COLO668 (cell line): Measurements from ENCODE around the gene RNF149.
A peak's percentile ranks its signal among the peaks of the same experiment; 100 is the strongest.
"Not testable (repeated sequence)": the region's sequence is repeated elsewhere in the genome, so short reads cannot be mapped to it uniquely, and the experiment has no call there.

Experiments
- DNase-seq: peaks from one replicate; lab custom pipeline; 2025; ENCODE audit not compliant: unreplicated experiment; lab: John Stamatoyannopoulos, UW

Gene RNF149

GRCh38 chr2:101263377-101263800, 45.1 kb downstream of the RNF149 start:
- no peak for DNase-seq

- DNase-seq = no peak
Observed at GRCh38 chr2:101262142-101262541, 46.4 kb downstream of the RNF149 start.

GRCh38 chr2:101258804-101259203, 49.7 kb downstream of the RNF149 start:
- DNase-seq = no peak

GRCh38 chr2:101256316-101256715, 52.2 kb downstream of the RNF149 start:
- DNase-seq = no peak

- DNase-seq = no peak
Observed at GRCh38 chr2:101255501-101255900, 53.0 kb downstream of the RNF149 start.

- DNase-seq = no peak
Observed at GRCh38 chr2:101253703-101254450, 54.6 kb downstream of the RNF149 start.

GRCh38 chr2:101253013-101253702, 55.3 kb downstream of the RNF149 start:
- peak; percentile 74 for DNase-seq

GRCh38 chr2:101252408-101253012, 56.0 kb downstream of the RNF149 start, which contains the start of gene CNOT11:
Gene CNOT11 (plus strand): TSS chr2:101252886. CDS start chr2:101252965, 79 bp downstream.
- DNase-seq = peak; percentile 99

- peak; percentile 65 for DNase-seq
Observed at GRCh38 chr2:101251844-101252407, 56.6 kb downstream of the RNF149 start.

GRCh38 chr2:101251246-101251781, 57.2 kb downstream of the RNF149 start:
- DNase-seq = not testable (repeated sequence)

- DNase-seq = no peak
Observed at GRCh38 chr2:101249826-101250225, 58.7 kb downstream of the RNF149 start.

GRCh38 chr2:101248756-101249155, 59.7 kb downstream of the RNF149 start:
- DNase-seq = not testable (repeated sequence)

GRCh38 chr2:101245468-101245867, 63.0 kb downstream of the RNF149 start:
- not testable (repeated sequence) for DNase-seq

- not testable (repeated sequence) for DNase-seq
Observed at GRCh38 chr2:101244899-101245298, 63.6 kb downstream of the RNF149 start.

GRCh38 chr2:101244373-101244772, 64.1 kb downstream of the RNF149 start:
- DNase-seq = not testable (repeated sequence)

- DNase-seq = no peak
Observed at GRCh38 chr2:101241158-101241557, 67.3 kb downstream of the RNF149 start.

GRCh38 chr2:101240694-101241093, 67.8 kb downstream of the RNF149 start:
- not testable (repeated sequence) for DNase-seq

- not testable (repeated sequence) for DNase-seq
Observed at GRCh38 chr2:101239760-101240118, 68.8 kb downstream of the RNF149 start.

- peak; percentile 78 for DNase-seq
Observed at GRCh38 chr2:101238930-101239759, 69.4 kb downstream of the RNF149 start.

- not testable (repeated sequence) for DNase-seq
Observed at GRCh38 chr2:101237944-101238343, 70.6 kb downstream of the RNF149 start.
